ENCODE results near the gene TEX22. TPM values are rescaled to one million over a fixed set of nuclear protein-coding genes. Genes with fewer than 3 reads are reported as not detected.

TEX22 gene
- total RNA-seq, 1 donor: under 0.01 TPM

DNA sequence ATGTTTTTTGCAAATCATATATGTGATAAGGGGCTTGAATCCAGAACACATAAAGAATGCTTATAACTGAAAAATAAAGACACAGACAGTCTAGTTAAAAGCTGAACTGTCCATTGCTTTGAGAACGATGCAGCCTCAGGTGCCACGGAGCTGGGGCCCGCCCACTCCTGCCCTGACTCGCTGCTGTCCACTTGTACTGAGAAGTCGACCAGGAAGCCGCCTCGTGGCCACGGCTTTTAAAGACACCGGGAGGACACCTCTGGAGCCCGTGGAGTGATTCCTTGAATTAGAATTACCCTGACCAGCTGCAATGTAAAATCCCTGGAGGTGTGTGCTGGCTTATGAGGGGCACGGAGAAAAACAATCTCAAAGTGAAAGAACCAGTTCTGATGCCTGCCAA lies 23.9 kb upstream of the TEX22 start:
- TF ChIP-seq, protein P1, sequence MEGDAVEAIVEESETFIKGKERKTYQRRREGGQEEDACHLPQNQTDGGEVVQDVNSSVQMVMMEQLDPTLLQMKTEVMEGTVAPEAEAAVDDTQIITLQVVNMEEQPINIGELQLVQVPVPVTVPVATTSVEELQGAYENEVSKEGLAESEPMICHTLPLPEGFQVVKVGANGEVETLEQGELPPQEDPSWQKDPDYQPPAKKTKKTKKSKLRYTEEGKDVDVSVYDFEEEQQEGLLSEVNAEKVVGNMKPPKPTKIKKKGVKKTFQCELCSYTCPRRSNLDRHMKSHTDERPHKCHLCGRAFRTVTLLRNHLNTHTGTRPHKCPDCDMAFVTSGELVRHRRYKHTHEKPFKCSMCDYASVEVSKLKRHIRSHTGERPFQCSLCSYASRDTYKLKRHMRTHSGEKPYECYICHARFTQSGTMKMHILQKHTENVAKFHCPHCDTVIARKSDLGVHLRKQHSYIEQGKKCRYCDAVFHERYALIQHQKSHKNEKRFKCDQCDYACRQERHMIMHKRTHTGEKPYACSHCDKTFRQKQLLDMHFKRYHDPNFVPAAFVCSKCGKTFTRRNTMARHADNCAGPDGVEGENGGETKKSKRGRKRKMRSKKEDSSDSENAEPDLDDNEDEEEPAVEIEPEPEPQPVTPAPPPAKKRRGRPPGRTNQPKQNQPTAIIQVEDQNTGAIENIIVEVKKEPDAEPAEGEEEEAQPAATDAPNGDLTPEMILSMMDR (IDR thresholded peaks at IDR 0.05; ENCODE audit: insufficient read depth, low read depth, low read length): no peak

DNA sequence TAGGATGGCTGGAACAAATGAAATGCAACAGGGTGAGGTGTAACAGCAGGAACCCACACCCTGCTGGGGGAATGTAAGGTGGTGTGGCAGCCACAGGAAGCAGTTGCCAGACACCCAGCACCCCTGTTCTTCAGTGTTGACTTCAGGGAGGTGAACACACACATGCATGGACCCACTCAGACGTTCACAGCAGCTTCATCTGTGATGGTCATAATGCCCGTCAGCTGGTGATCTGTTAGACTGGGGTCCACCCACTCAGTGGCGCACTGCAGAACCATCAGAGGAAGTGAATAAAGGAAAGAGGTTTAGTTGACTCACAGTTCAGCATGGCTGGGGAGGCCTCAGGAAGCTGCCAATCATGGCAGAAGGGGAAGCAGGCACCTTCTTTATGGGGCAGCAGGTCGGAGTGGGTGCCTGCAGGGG lies 22.7 kb upstream of the TEX22 start:
- TF ChIP-seq, protein P1 (IDR thresholded peaks at IDR 0.05; ENCODE audit: insufficient read depth, low read depth, low read length): no peak
- no peak for DNase-seq (ENCODE audit: low read depth)
- no peak overlapping the region for H3K4me3 ChIP-seq (ENCODE audit: low read depth, low read length)

More for the DNA sequence above, 23.9 kb upstream of the TEX22 start:
- DNase-seq (ENCODE audit: low read depth): no peak
- H3K4me3 ChIP-seq (ENCODE audit: low read depth, low read length): no peak overlapping the region

GRCh38 chr14:105376521-105377440 lies 21.6 kb upstream of the TEX22 start:
- DNase-seq (ENCODE audit: low read depth): no peak
- TF ChIP-seq, protein P1 (IDR thresholded peaks at IDR 0.05; ENCODE audit: insufficient read depth, low read depth, low read length): no peak
- no peak overlapping the region for H3K4me3 ChIP-seq (ENCODE audit: low read depth, low read length)

GRCh38 chr14:105377555-105378182 lies 20.7 kb upstream of the TEX22 start:
- no peak for DNase-seq (ENCODE audit: low read depth)
- TF ChIP-seq, protein P1 (IDR thresholded peaks at IDR 0.05; ENCODE audit: insufficient read depth, low read depth, low read length): no peak
- no peak overlapping the region for H3K4me3 ChIP-seq (ENCODE audit: low read depth, low read length)

- no peak overlapping the region for H3K4me3 ChIP-seq (ENCODE audit: low read depth, low read length)
- no peak for DNase-seq (ENCODE audit: low read depth)
- TF ChIP-seq, protein P1 (IDR thresholded peaks at IDR 0.05; ENCODE audit: insufficient read depth, low read depth, low read length): no peak
Measured at GRCh38 chr14:105378199-105378598, 20.1 kb upstream of the TEX22 start.

GRCh38 chr14:105378873-105379685 lies 19.3 kb upstream of the TEX22 start:
- DNase-seq (ENCODE audit: low read depth): no peak
- no peak overlapping the region for H3K4me3 ChIP-seq (ENCODE audit: low read depth, low read length)
- TF ChIP-seq, protein P1 (IDR thresholded peaks at IDR 0.05; ENCODE audit: insufficient read depth, low read depth, low read length): no peak
